Mesendoderm (in vitro differentiated cells): Measurements from ENCODE around the gene DCAF17.

ENCODE experiments used
- DNase-seq: peaks from one replicate; pipeline ENCODE4 v3.0.0; 2013
- H2AK5ac ChIP-seq: 2 replicates; pipeline ENCODE4 v1.6.1; 2013; ENCODE audit warnings: low read length, inconsistent platforms
- H2BK120ac ChIP-seq: 2 replicates; pipeline ENCODE4 v1.6.1; 2013; ENCODE audit warnings: low read depth, mild to moderate bottlenecking, low read length, moderate library complexity, mixed read lengths
- H2BK15ac ChIP-seq: replicated peaks from 2 replicates; pipeline ENCODE4 v1.6.1; 2013; ENCODE audit warnings: low read depth, mild to moderate bottlenecking, moderate library complexity
- H2BK5ac ChIP-seq: 2 replicates; pipeline ENCODE4 v1.6.1; 2013; ENCODE audit warnings: low read length, inconsistent platforms
- H3K18ac ChIP-seq: 2 replicates; pipeline ENCODE4 v1.6.1; 2013; ENCODE audit warnings: mild to moderate bottlenecking, low read length, mixed read lengths
- H3K23ac ChIP-seq: one replicate; pipeline ENCODE4 v1.6.1; 2013; ENCODE audit warnings: low read length
- H3K27ac ChIP-seq: 2 replicates; pipeline ENCODE4 v1.5.1; 2013; ENCODE audit warnings: low read depth, mild to moderate bottlenecking, inconsistent platforms, low read length, moderate library complexity
- H3K27me3 ChIP-seq: 2 replicates; pipeline ENCODE4 v1.6.1; 2013; ENCODE audit warnings: low read length, control low read depth, mild to moderate bottlenecking, inconsistent platforms; ENCODE audit not compliant: insufficient read depth, poor library complexity
- H3K36me3 ChIP-seq: 2 replicates; pipeline ENCODE4 v1.6.1; 2013; ENCODE audit warnings: low read length, inconsistent platforms; ENCODE audit not compliant: control insufficient read depth, insufficient read depth
- H3K4ac ChIP-seq: one replicate; pipeline ENCODE4 v1.6.1; 2013; ENCODE audit warnings: low read depth, mild to moderate bottlenecking, low read length, moderate library complexity
- H3K4me1 ChIP-seq: 2 replicates; pipeline ENCODE4 v1.6.1; 2013; ENCODE audit warnings: low read depth, low read length, inconsistent platforms; ENCODE audit not compliant: control insufficient read depth
- H3K4me2 ChIP-seq: 2 replicates; pipeline ENCODE4 v1.6.1; 2013; ENCODE audit warnings: low read length
- H3K4me3 ChIP-seq: 2 replicates; pipeline ENCODE4 v1.5.1; 2013; ENCODE audit warnings: mild to moderate bottlenecking, low read length
- H3K56ac ChIP-seq: one replicate; pipeline ENCODE4 v1.6.1; 2013; ENCODE audit warnings: low read length
- H3K79me1 ChIP-seq: 2 replicates; pipeline ENCODE4 v1.6.1; 2013; ENCODE audit warnings: low read length, inconsistent platforms
- H3K79me2 ChIP-seq: 2 replicates; pipeline ENCODE4 v1.6.1; 2013; ENCODE audit warnings: mild to moderate bottlenecking, low read length; ENCODE audit not compliant: control insufficient read depth, insufficient read depth
- H3K9ac ChIP-seq: 2 replicates; pipeline ENCODE4 v1.6.1; 2013; ENCODE audit warnings: low read length, inconsistent platforms
- H4K5ac ChIP-seq: one replicate; pipeline ENCODE4 v1.6.1; 2013; ENCODE audit warnings: low read length
- H4K8ac ChIP-seq: one replicate; pipeline ENCODE4 v1.6.1; 2013; ENCODE audit warnings: low read depth, mild to moderate bottlenecking, control low read depth, low read length, moderate library complexity
- WGBS: extraction: QIAGEN DNeasy Blood & Tissue Kit; methylation state at CpG from one replicate; pipeline ENCODE4 v1.1.7; 2013; ENCODE audit warnings: low lambda C conversion rate, missing lambda C conversion rate; ENCODE audit not compliant: insufficient coverage; ENCODE audit errors: extremely low coverage; 5-methylcytosine and 5-hydroxymethylcytosine counted together

DCAF17 gene

DNA sequence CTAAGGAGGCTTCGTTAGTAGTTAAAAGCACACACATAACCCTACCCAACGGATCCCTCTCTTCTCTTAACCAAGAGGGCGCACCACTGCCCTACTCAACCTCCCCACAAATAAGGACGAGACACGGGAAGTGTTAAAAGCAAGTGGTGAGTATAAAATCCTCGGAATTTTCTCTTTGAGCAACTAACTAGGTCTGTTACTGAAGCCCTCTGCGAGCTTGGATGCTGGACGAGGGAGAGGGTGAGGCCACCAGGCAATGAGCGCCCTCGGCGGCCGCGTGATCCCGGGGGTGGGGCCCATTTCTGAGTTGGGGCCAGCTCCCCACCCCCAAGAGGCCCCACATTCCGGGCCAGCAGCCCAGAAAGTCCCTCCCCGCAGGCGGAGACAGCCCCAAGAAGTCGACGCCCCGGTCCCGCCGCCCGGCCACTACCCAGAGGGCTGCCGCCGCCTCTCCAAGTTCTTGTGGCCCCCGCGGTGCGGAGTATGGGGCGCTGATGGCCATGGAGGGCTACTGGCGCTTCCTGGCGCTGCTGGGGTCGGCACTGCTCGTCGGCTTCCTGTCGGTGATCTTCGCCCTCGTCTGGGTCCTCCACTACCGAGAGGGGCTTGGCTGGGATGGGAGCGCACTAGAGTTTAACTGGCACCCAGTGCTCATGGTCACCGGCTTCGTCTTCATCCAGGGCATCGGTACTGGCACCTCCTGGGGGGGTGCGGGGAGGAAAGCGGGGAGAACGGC, 88.2 kb downstream of the DCAF17 start, which contains the start of gene CYBRD1:
Gene CYBRD1, plus strand, starts transcription at position 423 of the 736 bp plus-strand sequence. Its CDS starts 72 bp downstream, at position 495.
- Histone ChIP-seq H2BK120ac (peak within 1 kb of the TSS; percentile 14), H3K4me3 (peak within 1 kb of the TSS; percentile 56), H3K79me2 (peaks cover 8% of the 10 kb centered on the region), H3K27me3 (no peaks in the 10 kb centered on the region), H3K56ac (peak within 1 kb of the TSS; percentile 92), H4K8ac (no peak within 1 kb of the TSS), H3K18ac (peak within 1 kb of the TSS; percentile 60), H3K4ac (peak within 1 kb of the TSS; percentile 49), H3K27ac (peak within 1 kb of the TSS; percentile 78), H3K4me1 (peaks cover 6% of the 10 kb centered on the region), H2BK15ac (no peak within 1 kb of the TSS), H3K23ac (no peak within 1 kb of the TSS), H3K4me2 (peak within 1 kb of the TSS; percentile 97), H2AK5ac (no peak within 1 kb of the TSS), H3K9ac (peak within 1 kb of the TSS; percentile 71), H3K36me3 (no peaks in the 10 kb centered on the region), H3K79me1 (peaks cover 2% of the 10 kb centered on the region), H2BK5ac (no peak within 1 kb of the TSS), H4K5ac (no peak within 1 kb of the TSS)
- WGBS: no CpG with 5 or more reads among the region's 45 CpGs
- DNase-seq: peak; percentile 73

- peak overlapping the region; percentile 92 for H3K56ac ChIP-seq
- H4K8ac ChIP-seq: no peak overlapping the region
Observed at GRCh38 chr2:171522788-171523087, 88.7 kb downstream of the DCAF17 start.

GRCh38 chr2:171523088-171524017, 89.3 kb downstream of the DCAF17 start:
- Histone ChIP-seq H3K4me1 (peaks cover 6% of the 10 kb centered on the region), H3K56ac (peak overlapping the region; percentile 92), H3K79me2 (peaks cover 8% of the 10 kb centered on the region), H3K18ac (peak overlapping the region; percentile 60), H3K27ac (peak overlapping the region; percentile 78), H3K79me1 (peaks cover 2% of the 10 kb centered on the region), H3K4me2 (peak overlapping the region; percentile 97), H3K4ac (no peak overlapping the region), H4K5ac (no peak overlapping the region), H3K36me3 (no peaks in the 10 kb centered on the region), H4K8ac (no peak overlapping the region), H3K23ac (peak overlapping the region; percentile 67), H2BK5ac (no peak overlapping the region), H2BK120ac (peak overlapping the region; percentile 14), H3K4me3 (peak overlapping the region; percentile 56), H3K9ac (peak overlapping the region; percentile 71), H2AK5ac (no peak overlapping the region), H3K27me3 (no peaks in the 10 kb centered on the region), H2BK15ac (no peak overlapping the region)
- no CpG with 5 or more reads among the region's 62 CpGs for WGBS
- DNase-seq: peak; percentile 92

More at GRCh38 chr2:171522788-171523087, 88.7 kb downstream of the DCAF17 start:
- Histone ChIP-seq H3K27ac (peak overlapping the region; percentile 78), H3K79me2 (peaks cover 8% of the 10 kb centered on the region), H3K9ac (peak overlapping the region; percentile 71), H2BK120ac (no peak overlapping the region), H2BK15ac (no peak overlapping the region), H3K23ac (no peak overlapping the region), H3K4me2 (peak overlapping the region; percentile 97), H2AK5ac (no peak overlapping the region), H2BK5ac (no peak overlapping the region), H3K4me1 (peaks cover 6% of the 10 kb centered on the region), H3K79me1 (peaks cover 2% of the 10 kb centered on the region), H4K5ac (no peak overlapping the region), H3K18ac (peak overlapping the region; percentile 60), H3K27me3 (no peaks in the 10 kb centered on the region), H3K4me3 (peak overlapping the region; percentile 56), H3K4ac (no peak overlapping the region), H3K36me3 (no peaks in the 10 kb centered on the region)
- no CpG with 5 or more reads among the region's 29 CpGs for WGBS
- DNase-seq: no peak

DNA sequence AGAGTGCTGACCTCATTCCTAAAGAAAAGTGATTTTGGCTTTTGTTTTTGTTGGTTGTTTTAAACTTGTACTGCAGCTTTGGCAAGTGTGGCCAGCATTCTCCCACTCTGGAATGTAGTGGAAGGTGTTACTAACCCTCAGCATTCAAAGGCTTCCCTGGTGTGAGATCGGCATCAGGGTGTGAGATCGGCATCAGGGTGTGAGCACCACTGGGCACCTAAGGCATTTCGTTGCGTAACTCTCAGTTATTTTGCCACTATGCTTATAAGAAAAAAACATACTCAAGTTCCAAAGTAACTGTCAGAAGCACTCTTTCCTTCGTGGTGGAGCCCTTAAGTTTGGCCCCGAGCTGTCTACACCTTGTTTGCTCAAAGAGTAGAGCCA, 90.0 kb downstream of the DCAF17 start:
- Histone ChIP-seq H3K9ac (peak overlapping the region; percentile 71), H3K4me2 (peak overlapping the region; percentile 97), H2AK5ac (no peak overlapping the region), H3K79me2 (peaks cover 8% of the 10 kb centered on the region), H3K4ac (peak overlapping the region; percentile 44), H3K79me1 (peaks cover 2% of the 10 kb centered on the region), H3K18ac (no peak overlapping the region), H3K4me1 (peaks cover 6% of the 10 kb centered on the region), H2BK5ac (no peak overlapping the region), H3K27ac (peak overlapping the region; percentile 5), H2BK15ac (no peak overlapping the region), H4K8ac (no peak overlapping the region), H3K23ac (no peak overlapping the region), H3K4me3 (no peak overlapping the region), H3K56ac (no peak overlapping the region), H3K36me3 (no peaks in the 10 kb centered on the region), H3K27me3 (no peaks in the 10 kb centered on the region), H2BK120ac (no peak overlapping the region), H4K5ac (no peak overlapping the region)
- peak; percentile 88 for DNase-seq
- WGBS: no CpG with 5 or more reads among the region's 6 CpGs

DNA sequence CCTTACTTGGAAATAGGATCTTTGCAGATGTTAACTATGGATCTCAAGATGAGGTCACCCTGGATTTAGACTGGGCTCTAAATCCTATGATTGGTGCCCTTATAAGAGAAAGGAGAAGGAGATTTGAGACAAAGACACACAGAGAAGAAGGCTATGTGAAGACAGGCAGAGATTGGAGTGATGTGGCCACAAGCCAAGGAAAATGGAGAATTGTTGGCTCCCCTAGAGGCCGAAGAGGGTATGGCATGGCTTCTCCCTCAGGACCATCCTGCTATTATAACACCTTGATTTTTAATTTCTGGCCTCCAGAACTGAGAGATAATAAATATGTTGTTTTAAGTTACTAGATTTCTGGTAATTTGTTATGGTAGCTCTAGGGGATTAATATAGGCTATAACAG, 95.9 kb downstream of the DCAF17 start:
- Histone ChIP-seq H3K56ac (no peak overlapping the region), H3K4me3 (no peak overlapping the region), H3K23ac (no peak overlapping the region), H3K27ac (no peak overlapping the region), H3K9ac (no peak overlapping the region), H3K18ac (no peak overlapping the region), H3K4me2 (no peak overlapping the region), H4K5ac (no peak overlapping the region), H3K4ac (no peak overlapping the region), H3K79me1 (no peaks in the 10 kb centered on the region), H2BK5ac (no peak overlapping the region), H3K79me2 (peaks cover 4% of the 10 kb centered on the region), H2BK15ac (no peak overlapping the region), H3K27me3 (no peaks in the 10 kb centered on the region), H2BK120ac (no peak overlapping the region), H3K36me3 (no peaks in the 10 kb centered on the region), H4K8ac (no peak overlapping the region), H3K4me1 (no peaks in the 10 kb centered on the region), H2AK5ac (no peak overlapping the region)
- no peak for DNase-seq
- no CpG with 5 or more reads among the region's 1 CpG for WGBS
